ENCODE measurements around the gene TOM1. TPM values are rescaled to one million over a fixed set of nuclear protein-coding genes. Genes with fewer than 3 reads are reported as not detected.

Gene TOM1
- polyA plus RNA-seq, 1 of the 3 experiments (the other 2 are of a cell fraction) = 26.9 TPM

DNA sequence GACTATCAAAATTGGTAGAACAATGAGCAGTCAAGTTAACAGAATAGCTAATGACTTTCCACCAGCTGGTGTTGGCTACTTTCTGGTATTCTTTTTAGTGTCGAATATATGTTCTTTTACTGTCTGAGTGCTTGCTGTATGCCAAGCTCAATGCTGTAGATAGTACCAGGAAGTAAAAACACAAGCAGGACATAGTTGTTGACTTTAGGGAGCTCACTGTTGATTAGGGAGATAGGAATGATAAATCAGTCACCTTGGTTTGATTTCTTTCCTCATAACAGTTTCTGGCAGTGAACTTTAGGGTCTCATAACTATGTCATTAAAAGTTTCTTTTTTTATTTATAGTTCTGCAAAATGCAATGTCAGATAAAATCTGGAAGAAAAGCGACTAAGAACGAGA lies 33.4 kb upstream of the TOM1 start:
- H3K4me3 ChIP-seq (ENCODE audit: low read depth in 2 of 2, low read length in 1 of 2) = no peak overlapping the region
- H3K4me2 ChIP-seq = no peak overlapping the region
- no peak overlapping the region for H3K27ac ChIP-seq (ENCODE audit: low read depth in 2 of 2, low read length in 1 of 2)
- POLR2A ChIA-PET = no interaction called here
- H3K27me3 ChIP-seq (ENCODE audit: insufficient read depth) = no peaks in the 10 kb centered on the region
- no peaks in the 10 kb centered on the region for H3F3A ChIP-seq (replicated peaks; ENCODE audit: insufficient read depth)
- H3K9me2 ChIP-seq = no peaks in the 10 kb centered on the region
- no peak for TF ChIP-seq IRF3 (IDR thresholded peaks at IDR 0.05; ENCODE audit: low read depth, low read length)
- TF ChIP-seq, protein P1, sequence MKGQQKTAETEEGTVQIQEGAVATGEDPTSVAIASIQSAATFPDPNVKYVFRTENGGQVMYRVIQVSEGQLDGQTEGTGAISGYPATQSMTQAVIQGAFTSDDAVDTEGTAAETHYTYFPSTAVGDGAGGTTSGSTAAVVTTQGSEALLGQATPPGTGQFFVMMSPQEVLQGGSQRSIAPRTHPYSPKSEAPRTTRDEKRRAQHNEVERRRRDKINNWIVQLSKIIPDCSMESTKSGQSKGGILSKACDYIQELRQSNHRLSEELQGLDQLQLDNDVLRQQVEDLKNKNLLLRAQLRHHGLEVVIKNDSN (IDR thresholded peaks at IDR 0.05; ENCODE audit: borderline replicate concordance, low read depth) = no peak
- TF ChIP-seq FOSL2 (IDR thresholded peaks at IDR 0.05; ENCODE audit: borderline replicate concordance, low read depth) = no peak
- no peak for TF ChIP-seq NRF1 (IDR thresholded peaks at IDR 0.05; ENCODE audit: low read depth, low read length)
- TF ChIP-seq CTCF (IDR thresholded peaks at IDR 0.05) = no peak
- TF ChIP-seq USF2 (IDR thresholded peaks at IDR 0.05; ENCODE audit: borderline replicate concordance, low read depth, low read length) = no peak
- TF ChIP-seq GATA2 (CRISPR knock-in tag; IDR thresholded peaks at IDR 0.05) = no peak
- TF ChIP-seq ZBTB33 (IDR thresholded peaks at IDR 0.05; ENCODE audit: borderline replicate concordance, low read depth) = no peak
- no peak for TF ChIP-seq SMC3 (IDR thresholded peaks at IDR 0.05; ENCODE audit: low read depth, low read length)
- no peak for TF ChIP-seq FOXM1 (IDR thresholded peaks at IDR 0.05; ENCODE audit: low read depth)
- no peak for TF ChIP-seq GABPA (IDR thresholded peaks at IDR 0.05; ENCODE audit: low read depth)
- no peak for TF ChIP-seq CHD2 (IDR thresholded peaks at IDR 0.05; ENCODE audit: low read length, partially characterized antibody)
- no peak for TF ChIP-seq RAD21 (IDR thresholded peaks at IDR 0.05; ENCODE audit: low read length)
- no peak overlapping the region for H2AFZ ChIP-seq (ENCODE audit: low read depth)
- H3K79me2 ChIP-seq (ENCODE audit: insufficient read depth) = peaks cover 63% of the 10 kb centered on the region
- peaks cover 72 to 82% of the 10 kb centered on the region in 2 experiments for H3K36me3 ChIP-seq (replicated peaks in 1 of 2; ENCODE audit: control insufficient read depth in 1 of 2, insufficient read depth in 2 of 2, low read length in 1 of 2)
- no peaks in the 10 kb centered on the region for H3K4me1 ChIP-seq (ENCODE audit: control insufficient read depth in 1 of 2, insufficient read depth in 2 of 2, low read depth in 1 of 2, low read length in 1 of 2)
- H4K20me1 ChIP-seq (ENCODE audit: insufficient read depth) = peaks cover 8% of the 10 kb centered on the region; the same call in 1 of the 2 replicates
- CTCF ChIA-PET = no interaction called here
- H3K9me3 ChIP-seq = no peaks in the 10 kb centered on the region
- 87% methylated on average over 3 of the region's 3 CpGs for WGBS (ENCODE audit: low lambda C conversion rate)
- DNase-seq = no peak
- no peak overlapping the region for H3K9ac ChIP-seq

Measured in SK-N-SH (cell line).